ENCODE measurements around the gene NUCKS1. TPM values are rescaled to one million over a fixed set of nuclear protein-coding genes. Genes with fewer than 3 reads are reported as not detected.

Gene NUCKS1
- total RNA-seq, 1 experiment from 2014 or later = 237 TPM

DNA sequence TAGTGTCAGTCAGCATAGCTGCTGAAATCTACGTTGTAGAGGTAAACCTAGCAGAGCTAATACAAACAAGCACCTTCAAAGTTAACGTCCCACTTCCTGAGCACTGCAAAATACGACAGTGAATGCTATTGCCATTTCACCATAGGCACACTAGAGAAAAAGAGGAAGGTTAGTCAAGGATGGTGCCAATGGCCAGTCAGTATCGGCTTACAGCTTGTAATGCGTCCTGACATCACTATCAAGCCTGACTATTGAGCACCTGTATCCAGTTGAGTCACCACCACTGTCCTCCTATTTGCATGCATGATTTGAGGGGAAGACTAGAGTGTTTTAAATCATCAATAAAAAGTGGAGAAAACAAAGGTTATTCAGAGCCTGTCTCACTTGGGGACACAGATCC, 34.4 kb downstream of the NUCKS1 start:
- H3K4me1 ChIP-seq (ENCODE audit: control insufficient read depth in 1 of 2, insufficient read depth in 2 of 2, low read length in 2 of 2) = no peaks in the 10 kb centered on the region
- TF ChIP-seq SIN3A (IDR thresholded peaks at IDR 0.05; ENCODE audit: low read depth) (no peak), TCF7L2 (IDR thresholded peaks at IDR 0.05; ENCODE audit: borderline replicate concordance, extremely low read depth, insufficient read depth, insufficient read length) (no peak), POLR2AphosphoS5 (IDR thresholded peaks at IDR 0.05; ENCODE audit: low read depth, low read length) (no peak), FOSL1 (IDR thresholded peaks at IDR 0.05; ENCODE audit: low read depth) (no peak), EZH2phosphoT487 (IDR thresholded peaks at IDR 0.05; ENCODE audit: borderline replicate concordance) (no peak), SRF (IDR thresholded peaks at IDR 0.05; ENCODE audit: low read depth) (no peak), ELF1 (IDR thresholded peaks at IDR 0.05; ENCODE audit: borderline replicate concordance, low read depth) (no peak), SP1 (IDR thresholded peaks at IDR 0.05; ENCODE audit: low read depth) (no peak), ZFX (IDR thresholded peaks at IDR 0.05) (no peak), RAD21 (IDR thresholded peaks at IDR 0.05; ENCODE audit: low read depth) (no peak), POLR2A (IDR thresholded peaks at IDR 0.05; ENCODE audit: borderline replicate concordance, extremely low read depth, insufficient read depth, insufficient read length) (no peak), CEBPB (IDR thresholded peaks at IDR 0.05; ENCODE audit: low read depth) (no peak), EZH2 (IDR thresholded peaks at IDR 0.05) (no peak), EGR1 (IDR thresholded peaks at IDR 0.05; ENCODE audit: low read depth) (no peak)
- TF ChIP-seq, protein P1, sequence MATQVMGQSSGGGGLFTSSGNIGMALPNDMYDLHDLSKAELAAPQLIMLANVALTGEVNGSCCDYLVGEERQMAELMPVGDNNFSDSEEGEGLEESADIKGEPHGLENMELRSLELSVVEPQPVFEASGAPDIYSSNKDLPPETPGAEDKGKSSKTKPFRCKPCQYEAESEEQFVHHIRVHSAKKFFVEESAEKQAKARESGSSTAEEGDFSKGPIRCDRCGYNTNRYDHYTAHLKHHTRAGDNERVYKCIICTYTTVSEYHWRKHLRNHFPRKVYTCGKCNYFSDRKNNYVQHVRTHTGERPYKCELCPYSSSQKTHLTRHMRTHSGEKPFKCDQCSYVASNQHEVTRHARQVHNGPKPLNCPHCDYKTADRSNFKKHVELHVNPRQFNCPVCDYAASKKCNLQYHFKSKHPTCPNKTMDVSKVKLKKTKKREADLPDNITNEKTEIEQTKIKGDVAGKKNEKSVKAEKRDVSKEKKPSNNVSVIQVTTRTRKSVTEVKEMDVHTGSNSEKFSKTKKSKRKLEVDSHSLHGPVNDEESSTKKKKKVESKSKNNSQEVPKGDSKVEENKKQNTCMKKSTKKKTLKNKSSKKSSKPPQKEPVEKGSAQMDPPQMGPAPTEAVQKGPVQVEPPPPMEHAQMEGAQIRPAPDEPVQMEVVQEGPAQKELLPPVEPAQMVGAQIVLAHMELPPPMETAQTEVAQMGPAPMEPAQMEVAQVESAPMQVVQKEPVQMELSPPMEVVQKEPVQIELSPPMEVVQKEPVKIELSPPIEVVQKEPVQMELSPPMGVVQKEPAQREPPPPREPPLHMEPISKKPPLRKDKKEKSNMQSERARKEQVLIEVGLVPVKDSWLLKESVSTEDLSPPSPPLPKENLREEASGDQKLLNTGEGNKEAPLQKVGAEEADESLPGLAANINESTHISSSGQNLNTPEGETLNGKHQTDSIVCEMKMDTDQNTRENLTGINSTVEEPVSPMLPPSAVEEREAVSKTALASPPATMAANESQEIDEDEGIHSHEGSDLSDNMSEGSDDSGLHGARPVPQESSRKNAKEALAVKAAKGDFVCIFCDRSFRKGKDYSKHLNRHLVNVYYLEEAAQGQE (IDR thresholded peaks at IDR 0.05; ENCODE audit: low read depth) = no peak
- TF ChIP-seq, protein P2, sequence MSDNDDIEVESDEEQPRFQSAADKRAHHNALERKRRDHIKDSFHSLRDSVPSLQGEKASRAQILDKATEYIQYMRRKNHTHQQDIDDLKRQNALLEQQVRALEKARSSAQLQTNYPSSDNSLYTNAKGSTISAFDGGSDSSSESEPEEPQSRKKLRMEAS (IDR thresholded peaks at IDR 0.05) = no peak
- TF ChIP-seq, protein P3, sequence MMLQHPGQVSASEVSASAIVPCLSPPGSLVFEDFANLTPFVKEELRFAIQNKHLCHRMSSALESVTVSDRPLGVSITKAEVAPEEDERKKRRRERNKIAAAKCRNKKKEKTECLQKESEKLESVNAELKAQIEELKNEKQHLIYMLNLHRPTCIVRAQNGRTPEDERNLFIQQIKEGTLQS (IDR thresholded peaks at IDR 0.05) = no peak
- TF ChIP-seq, protein P4, sequence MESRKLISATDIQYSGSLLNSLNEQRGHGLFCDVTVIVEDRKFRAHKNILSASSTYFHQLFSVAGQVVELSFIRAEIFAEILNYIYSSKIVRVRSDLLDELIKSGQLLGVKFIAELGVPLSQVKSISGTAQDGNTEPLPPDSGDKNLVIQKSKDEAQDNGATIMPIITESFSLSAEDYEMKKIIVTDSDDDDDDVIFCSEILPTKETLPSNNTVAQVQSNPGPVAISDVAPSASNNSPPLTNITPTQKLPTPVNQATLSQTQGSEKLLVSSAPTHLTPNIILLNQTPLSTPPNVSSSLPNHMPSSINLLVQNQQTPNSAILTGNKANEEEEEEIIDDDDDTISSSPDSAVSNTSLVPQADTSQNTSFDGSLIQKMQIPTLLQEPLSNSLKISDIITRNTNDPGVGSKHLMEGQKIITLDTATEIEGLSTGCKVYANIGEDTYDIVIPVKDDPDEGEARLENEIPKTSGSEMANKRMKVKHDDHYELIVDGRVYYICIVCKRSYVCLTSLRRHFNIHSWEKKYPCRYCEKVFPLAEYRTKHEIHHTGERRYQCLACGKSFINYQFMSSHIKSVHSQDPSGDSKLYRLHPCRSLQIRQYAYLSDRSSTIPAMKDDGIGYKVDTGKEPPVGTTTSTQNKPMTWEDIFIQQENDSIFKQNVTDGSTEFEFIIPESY (IDR thresholded peaks at IDR 0.05; ENCODE audit: extremely low read depth, insufficient replicate concordance, low read length) = no peak
- ATAC-seq (no peak), DNase-seq (ENCODE audit: low read depth, low spot score) (no peak)
- intact Hi-C loops (cut with micrococcal nuclease) = no loop called here
- H3K27me3 ChIP-seq (ENCODE audit: insufficient read depth, low read length) = no peaks in the 10 kb centered on the region
- no peak overlapping the region for H3K9ac ChIP-seq (ENCODE audit: low read length)
- no peak overlapping the region for H2AFZ ChIP-seq (ENCODE audit: low read depth, low read length, poor library complexity, severe bottlenecking)
- H3K9me2 ChIP-seq (ENCODE audit: insufficient read depth) = no peaks in the 10 kb centered on the region
- ChIA-PET CTCF (interaction anchor here (6.8 kb wide), 1 partner anchor 57 kb away, joined by 163 read pairs; no protein-coding TSS in a partner anchor), POLR2A (no interaction called here), RAD21 (ENCODE audit: low non-redundant PET in 1 of 2, low total read pairs in 2 of 2, uncharacterized antibody in 2 of 2, unreplicated experiment in 2 of 2) (no interaction called here)
- peaks cover 46 to 50% of the 10 kb centered on the region in 2 experiments for H3K36me3 ChIP-seq (ENCODE audit: control insufficient read depth in 1 of 2, insufficient read depth in 2 of 2, low read length in 2 of 2)
- no peak overlapping the region for H3K4me2 ChIP-seq (ENCODE audit: low read length)
- no TSS peak for BruUV-seq (replicated peaks)
- peaks cover 10% of the 10 kb centered on the region; the same call in 1 of the 2 replicates for H4K20me1 ChIP-seq (ENCODE audit: insufficient read depth)
- H3K27ac ChIP-seq (ENCODE audit: low read depth, low read length) = no peak overlapping the region
- no peak overlapping the region for H3K4me3 ChIP-seq (replicated peaks in 1 of 2; ENCODE audit: low read depth in 1 of 2, low read length in 2 of 2)
- H3K9me3 ChIP-seq (ENCODE audit: control insufficient read depth in 1 of 2, insufficient read depth in 1 of 2, low read depth in 1 of 2, low read length in 2 of 2) = no peaks in the 10 kb centered on the region
- no peaks in the 10 kb centered on the region; the same call in 1 of the 2 replicates for H3K79me2 ChIP-seq (ENCODE audit: insufficient read depth, low read length)
